K562 (cell line): ENCODE measurements around the gene VSIG10L.

Source experiments
- EZH2 ChIP-seq: IDR thresholded peaks from 2 replicates; pipeline ENCODE4 v1.6.1; 2012; ENCODE audit warnings: low read depth, mild to moderate bottlenecking, inconsistent platforms, low read length, borderline replicate concordance
- MAZ ChIP-seq, 2 experiments: fragments of 450-650 bp in 1 of 2; sonication (generic) in 1 of 2; formaldehyde crosslinking; IDR thresholded peaks in 1 of 2; conservative IDR thresholded peaks in 1 of 2; 2 replicates each; pipeline versions ENCODE4 v1.4.0 to v1.5.0; 2020; ENCODE audit warnings: mild to moderate bottlenecking in 1 of 2, missing genetic modification reagents in 1 of 2
- NFIC ChIP-seq: fragments of 450-650 bp; IDR thresholded peaks from 2 replicates; pipeline ENCODE4 v1.6.1; 2017; ENCODE audit warnings: mild to moderate bottlenecking, inconsistent platforms
- SP1 ChIP-seq: sonication (generic); formaldehyde crosslinking; IDR thresholded peaks from 2 replicates; pipeline ENCODE4 v1.8.1; 2022; ENCODE audit warnings: mild to moderate bottlenecking, missing genetic modification reagents
- YY1 ChIP-seq, 3 experiments: IDR thresholded peaks; 2 replicates each; pipeline ENCODE4 v1.6.1; 2011; ENCODE audit warnings: low read length in 2 of 3, mild to moderate bottlenecking in 2 of 3, moderate library complexity in 2 of 3, borderline replicate concordance in 1 of 3, control low read depth in 1 of 3, low read depth in 1 of 3; ENCODE audit not compliant: insufficient read depth in 3 of 3, insufficient replicate concordance in 2 of 3, control insufficient read depth in 1 of 3, insufficient read length in 1 of 3; ENCODE audit errors: extremely low read depth in 1 of 3
- ZNF561 ChIP-seq: fragments of 450-650 bp; formaldehyde crosslinking; conservative IDR thresholded peaks from 2 replicates; pipeline ENCODE4 v1.4.0; 2020; ENCODE audit warnings: mild to moderate bottlenecking, moderate library complexity
- TF ChIP-seq, protein P1 (sequence below): fragments of 250-450 bp; sonication (Bioruptor Pico); IDR thresholded peaks from 2 replicates; pipeline ENCODE4 v1.5.0; 2021; ENCODE audit warnings: mild to moderate bottlenecking, borderline replicate concordance
- TF ChIP-seq, protein P2 (sequence below): fragments of 450-650 bp; IDR thresholded peaks from 2 replicates; pipeline ENCODE4 v1.6.1; 2017; ENCODE audit warnings: antibody characterized with exemption, mild to moderate bottlenecking

DNA sequence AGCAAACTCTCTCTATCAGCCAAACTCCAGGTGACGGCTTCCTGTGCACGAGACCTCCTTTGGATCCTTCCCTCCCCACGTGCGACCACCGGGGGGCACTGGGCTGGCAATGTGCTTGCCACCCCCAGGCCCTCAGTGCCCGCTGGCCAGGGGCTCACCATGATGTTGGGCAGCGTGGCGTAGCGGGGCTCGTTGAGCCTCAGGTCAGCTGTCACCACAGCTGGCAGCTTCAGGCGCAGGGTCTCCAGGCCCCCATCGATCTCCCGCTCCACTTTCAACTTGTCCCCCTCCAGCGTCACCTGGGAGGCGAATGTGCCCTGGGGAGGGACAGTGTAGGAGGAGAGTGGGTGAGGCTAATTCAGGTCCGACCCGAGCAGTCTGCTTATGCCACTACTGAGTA, 4.8 kb upstream of the VSIG10L start:
- TF ChIP-seq YY1 (IDR thresholded peaks at IDR 0.05; ENCODE audit: borderline replicate concordance in 1 of 3, control insufficient read depth in 1 of 3, extremely low read depth in 1 of 3, insufficient read depth in 3 of 3, insufficient read length in 1 of 3, insufficient replicate concordance in 2 of 3, low read depth in 1 of 3, low read length in 2 of 3) (no peak), SP1 (no peak), EZH2 (no peak), NFIC (no peak), ZNF561 (CRISPR knock-in tag) (no peak), MAZ (CRISPR knock-in tag; conservative IDR thresholded peaks at IDR 0.05 in 1 of 2, IDR thresholded peaks at IDR 0.05 in 1 of 2) (no peak)
- TF ChIP-seq, protein P1, sequence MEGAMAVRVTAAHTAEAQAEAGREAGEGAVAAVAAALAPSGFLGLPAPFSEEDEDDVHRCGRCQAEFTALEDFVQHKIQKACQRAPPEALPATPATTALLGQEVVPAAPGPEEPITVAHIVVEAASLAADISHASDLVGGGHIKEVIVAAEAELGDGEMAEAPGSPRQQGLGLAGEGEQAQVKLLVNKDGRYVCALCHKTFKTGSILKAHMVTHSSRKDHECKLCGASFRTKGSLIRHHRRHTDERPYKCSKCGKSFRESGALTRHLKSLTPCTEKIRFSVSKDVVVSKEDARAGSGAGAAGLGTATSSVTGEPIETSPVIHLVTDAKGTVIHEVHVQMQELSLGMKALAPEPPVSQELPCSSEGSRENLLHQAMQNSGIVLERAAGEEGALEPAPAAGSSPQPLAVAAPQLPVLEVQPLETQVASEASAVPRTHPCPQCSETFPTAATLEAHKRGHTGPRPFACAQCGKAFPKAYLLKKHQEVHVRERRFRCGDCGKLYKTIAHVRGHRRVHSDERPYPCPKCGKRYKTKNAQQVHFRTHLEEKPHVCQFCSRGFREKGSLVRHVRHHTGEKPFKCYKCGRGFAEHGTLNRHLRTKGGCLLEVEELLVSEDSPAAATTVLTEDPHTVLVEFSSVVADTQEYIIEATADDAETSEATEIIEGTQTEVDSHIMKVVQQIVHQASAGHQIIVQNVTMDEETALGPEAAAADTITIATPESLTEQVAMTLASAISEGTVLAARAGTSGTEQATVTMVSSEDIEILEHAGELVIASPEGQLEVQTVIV = no peak
- TF ChIP-seq, protein P2, sequence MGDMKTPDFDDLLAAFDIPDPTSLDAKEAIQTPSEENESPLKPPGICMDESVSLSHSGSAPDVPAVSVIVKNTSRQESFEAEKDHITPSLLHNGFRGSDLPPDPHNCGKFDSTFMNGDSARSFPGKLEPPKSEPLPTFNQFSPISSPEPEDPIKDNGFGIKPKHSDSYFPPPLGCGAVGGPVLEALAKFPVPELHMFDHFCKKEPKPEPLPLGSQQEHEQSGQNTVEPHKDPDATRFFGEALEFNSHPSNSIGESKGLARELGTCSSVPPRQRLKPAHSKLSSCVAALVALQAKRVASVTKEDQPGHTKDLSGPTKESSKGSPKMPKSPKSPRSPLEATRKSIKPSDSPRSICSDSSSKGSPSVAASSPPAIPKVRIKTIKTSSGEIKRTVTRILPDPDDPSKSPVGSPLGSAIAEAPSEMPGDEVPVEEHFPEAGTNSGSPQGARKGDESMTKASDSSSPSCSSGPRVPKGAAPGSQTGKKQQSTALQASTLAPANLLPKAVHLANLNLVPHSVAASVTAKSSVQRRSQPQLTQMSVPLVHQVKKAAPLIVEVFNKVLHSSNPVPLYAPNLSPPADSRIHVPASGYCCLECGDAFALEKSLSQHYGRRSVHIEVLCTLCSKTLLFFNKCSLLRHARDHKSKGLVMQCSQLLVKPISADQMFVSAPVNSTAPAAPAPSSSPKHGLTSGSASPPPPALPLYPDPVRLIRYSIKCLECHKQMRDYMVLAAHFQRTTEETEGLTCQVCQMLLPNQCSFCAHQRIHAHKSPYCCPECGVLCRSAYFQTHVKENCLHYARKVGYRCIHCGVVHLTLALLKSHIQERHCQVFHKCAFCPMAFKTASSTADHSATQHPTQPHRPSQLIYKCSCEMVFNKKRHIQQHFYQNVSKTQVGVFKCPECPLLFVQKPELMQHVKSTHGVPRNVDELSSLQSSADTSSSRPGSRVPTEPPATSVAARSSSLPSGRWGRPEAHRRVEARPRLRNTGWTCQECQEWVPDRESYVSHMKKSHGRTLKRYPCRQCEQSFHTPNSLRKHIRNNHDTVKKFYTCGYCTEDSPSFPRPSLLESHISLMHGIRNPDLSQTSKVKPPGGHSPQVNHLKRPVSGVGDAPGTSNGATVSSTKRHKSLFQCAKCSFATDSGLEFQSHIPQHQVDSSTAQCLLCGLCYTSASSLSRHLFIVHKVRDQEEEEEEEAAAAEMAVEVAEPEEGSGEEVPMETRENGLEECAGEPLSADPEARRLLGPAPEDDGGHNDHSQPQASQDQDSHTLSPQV = no peak
